HL-60 (cell line): ENCODE measurements around the gene PTCHD4.

Source experiments
- DNase-seq, 2 experiments: peaks; one replicate each; pipeline ENCODE4 v3.0.0-alpha.2; 2010 to 2020; ENCODE audit warnings: low read depth in 1 of 2, low spot score in 1 of 2
- H3K27ac ChIP-seq: fragments of 250-450 bp; sonication (Bioruptor Pico); replicated peaks from 2 replicates; pipeline ENCODE4 v1.5.1; 2020; ENCODE audit warnings: mild to moderate bottlenecking, moderate library complexity
- H3K27me3 ChIP-seq: fragments of 250-450 bp; sonication (Bioruptor Pico); 2 replicates; pipeline ENCODE4 v1.5.1; 2021; ENCODE audit warnings: mild to moderate bottlenecking, moderate library complexity; ENCODE audit not compliant: insufficient read depth, poor library complexity, severe bottlenecking
- H3K4me3 ChIP-seq: replicated peaks from 2 replicates; pipeline ENCODE4 v1.5.1; 2011; ENCODE audit warnings: mild to moderate bottlenecking, control low read depth, low read length; ENCODE audit not compliant: insufficient read depth
- GABPA ChIP-seq: IDR thresholded peaks from 2 replicates; pipeline ENCODE4 v1.6.1; 2012; ENCODE audit warnings: low read depth
- POLR2AphosphoS5 ChIP-seq: IDR thresholded peaks from 2 replicates; pipeline ENCODE4 v1.6.1; 2012; ENCODE audit warnings: low read depth
- SPI1 ChIP-seq: IDR thresholded peaks from 2 replicates; pipeline ENCODE4 v1.6.1; 2012; ENCODE audit warnings: low read depth, mild to moderate bottlenecking, borderline replicate concordance
- TF ChIP-seq, protein P1 (sequence below): IDR thresholded peaks from one replicate; pipeline ENCODE4 v1.5.1; 2011; ENCODE audit warnings: low read length, control low read depth, inconsistent platforms; ENCODE audit not compliant: insufficient read depth
- TF ChIP-seq, protein P2 (sequence below): IDR thresholded peaks from 2 replicates; pipeline ENCODE4 v1.6.1; 2012; ENCODE audit warnings: low read depth; ENCODE audit not compliant: insufficient replicate concordance

PTCHD4 gene

DNA sequence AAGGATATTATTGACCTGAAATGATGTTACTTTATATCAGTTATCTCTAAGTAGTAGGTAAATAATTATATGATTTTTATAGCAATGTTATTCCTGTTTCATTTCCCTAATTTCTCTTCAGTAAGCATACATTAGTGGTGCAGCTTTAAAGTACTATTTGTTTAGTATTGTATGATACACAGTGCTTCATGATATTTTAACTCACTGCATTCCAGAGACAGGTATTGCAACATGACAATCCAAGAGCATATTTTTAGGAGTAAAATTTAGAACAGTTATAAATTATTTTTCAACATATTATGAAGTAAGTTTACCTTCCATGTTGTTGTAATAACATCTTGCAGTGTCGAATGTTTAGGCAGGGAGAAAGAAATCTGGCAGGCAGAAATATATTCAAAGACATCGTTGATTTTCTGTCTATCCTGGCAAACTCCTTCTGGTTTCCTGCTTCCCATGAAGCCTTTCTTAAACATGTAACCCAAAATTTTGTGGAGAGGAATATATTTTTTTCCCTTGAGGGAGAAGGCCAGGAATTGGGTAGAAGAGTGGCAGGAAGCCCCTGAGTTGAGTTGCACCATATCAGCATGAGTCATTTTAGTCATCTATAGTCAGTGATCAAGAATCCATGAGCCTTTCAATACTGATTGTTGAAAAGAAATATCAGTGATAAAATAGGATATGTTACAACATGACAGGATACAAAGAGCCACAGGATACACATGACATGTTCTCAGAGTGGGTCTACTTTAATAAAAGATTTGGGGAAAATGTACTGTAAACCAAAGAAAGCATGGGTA, 29.0 kb upstream of the PTCHD4 start:
- no peaks in the 10 kb centered on the region for H3K27me3 ChIP-seq
- no peak for TF ChIP-seq GABPA
- TF ChIP-seq POLR2AphosphoS5: no peak
- TF ChIP-seq, protein P1, sequence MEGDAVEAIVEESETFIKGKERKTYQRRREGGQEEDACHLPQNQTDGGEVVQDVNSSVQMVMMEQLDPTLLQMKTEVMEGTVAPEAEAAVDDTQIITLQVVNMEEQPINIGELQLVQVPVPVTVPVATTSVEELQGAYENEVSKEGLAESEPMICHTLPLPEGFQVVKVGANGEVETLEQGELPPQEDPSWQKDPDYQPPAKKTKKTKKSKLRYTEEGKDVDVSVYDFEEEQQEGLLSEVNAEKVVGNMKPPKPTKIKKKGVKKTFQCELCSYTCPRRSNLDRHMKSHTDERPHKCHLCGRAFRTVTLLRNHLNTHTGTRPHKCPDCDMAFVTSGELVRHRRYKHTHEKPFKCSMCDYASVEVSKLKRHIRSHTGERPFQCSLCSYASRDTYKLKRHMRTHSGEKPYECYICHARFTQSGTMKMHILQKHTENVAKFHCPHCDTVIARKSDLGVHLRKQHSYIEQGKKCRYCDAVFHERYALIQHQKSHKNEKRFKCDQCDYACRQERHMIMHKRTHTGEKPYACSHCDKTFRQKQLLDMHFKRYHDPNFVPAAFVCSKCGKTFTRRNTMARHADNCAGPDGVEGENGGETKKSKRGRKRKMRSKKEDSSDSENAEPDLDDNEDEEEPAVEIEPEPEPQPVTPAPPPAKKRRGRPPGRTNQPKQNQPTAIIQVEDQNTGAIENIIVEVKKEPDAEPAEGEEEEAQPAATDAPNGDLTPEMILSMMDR: no peak
- no peak for TF ChIP-seq SPI1
- TF ChIP-seq, protein P2, sequence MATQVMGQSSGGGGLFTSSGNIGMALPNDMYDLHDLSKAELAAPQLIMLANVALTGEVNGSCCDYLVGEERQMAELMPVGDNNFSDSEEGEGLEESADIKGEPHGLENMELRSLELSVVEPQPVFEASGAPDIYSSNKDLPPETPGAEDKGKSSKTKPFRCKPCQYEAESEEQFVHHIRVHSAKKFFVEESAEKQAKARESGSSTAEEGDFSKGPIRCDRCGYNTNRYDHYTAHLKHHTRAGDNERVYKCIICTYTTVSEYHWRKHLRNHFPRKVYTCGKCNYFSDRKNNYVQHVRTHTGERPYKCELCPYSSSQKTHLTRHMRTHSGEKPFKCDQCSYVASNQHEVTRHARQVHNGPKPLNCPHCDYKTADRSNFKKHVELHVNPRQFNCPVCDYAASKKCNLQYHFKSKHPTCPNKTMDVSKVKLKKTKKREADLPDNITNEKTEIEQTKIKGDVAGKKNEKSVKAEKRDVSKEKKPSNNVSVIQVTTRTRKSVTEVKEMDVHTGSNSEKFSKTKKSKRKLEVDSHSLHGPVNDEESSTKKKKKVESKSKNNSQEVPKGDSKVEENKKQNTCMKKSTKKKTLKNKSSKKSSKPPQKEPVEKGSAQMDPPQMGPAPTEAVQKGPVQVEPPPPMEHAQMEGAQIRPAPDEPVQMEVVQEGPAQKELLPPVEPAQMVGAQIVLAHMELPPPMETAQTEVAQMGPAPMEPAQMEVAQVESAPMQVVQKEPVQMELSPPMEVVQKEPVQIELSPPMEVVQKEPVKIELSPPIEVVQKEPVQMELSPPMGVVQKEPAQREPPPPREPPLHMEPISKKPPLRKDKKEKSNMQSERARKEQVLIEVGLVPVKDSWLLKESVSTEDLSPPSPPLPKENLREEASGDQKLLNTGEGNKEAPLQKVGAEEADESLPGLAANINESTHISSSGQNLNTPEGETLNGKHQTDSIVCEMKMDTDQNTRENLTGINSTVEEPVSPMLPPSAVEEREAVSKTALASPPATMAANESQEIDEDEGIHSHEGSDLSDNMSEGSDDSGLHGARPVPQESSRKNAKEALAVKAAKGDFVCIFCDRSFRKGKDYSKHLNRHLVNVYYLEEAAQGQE: no peak
- no peak overlapping the region for H3K27ac ChIP-seq
- DNase-seq: no peak
- H3K4me3 ChIP-seq: no peak overlapping the region

DNA sequence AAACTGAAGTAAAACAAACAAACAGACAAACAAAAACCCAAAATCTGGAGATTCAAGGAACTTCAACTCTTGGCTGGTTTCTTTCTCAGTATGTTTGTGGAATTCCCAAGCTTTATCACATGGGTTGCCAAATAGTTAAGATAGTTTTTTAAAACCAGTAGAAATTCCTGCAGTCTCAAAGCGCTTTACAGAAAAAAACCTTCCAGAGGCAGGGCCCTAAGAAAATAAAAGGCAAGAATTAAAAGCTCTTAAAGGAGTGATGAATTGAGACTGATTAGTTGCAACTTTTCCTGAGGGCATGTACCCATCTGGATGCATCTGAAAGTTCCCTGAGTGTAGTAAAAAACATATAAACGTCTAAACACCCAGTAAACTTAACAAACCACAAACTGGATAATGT, 25.9 kb upstream of the PTCHD4 start:
- H3K27ac ChIP-seq: no peak overlapping the region
- H3K27me3 ChIP-seq: no peaks in the 10 kb centered on the region
- no peak for DNase-seq
- no peak overlapping the region for H3K4me3 ChIP-seq
- TF ChIP-seq GABPA (no peak), SPI1 (no peak), POLR2AphosphoS5 (no peak)
- TF ChIP-seq, protein P2: no peak
- TF ChIP-seq, protein P1: no peak

DNA sequence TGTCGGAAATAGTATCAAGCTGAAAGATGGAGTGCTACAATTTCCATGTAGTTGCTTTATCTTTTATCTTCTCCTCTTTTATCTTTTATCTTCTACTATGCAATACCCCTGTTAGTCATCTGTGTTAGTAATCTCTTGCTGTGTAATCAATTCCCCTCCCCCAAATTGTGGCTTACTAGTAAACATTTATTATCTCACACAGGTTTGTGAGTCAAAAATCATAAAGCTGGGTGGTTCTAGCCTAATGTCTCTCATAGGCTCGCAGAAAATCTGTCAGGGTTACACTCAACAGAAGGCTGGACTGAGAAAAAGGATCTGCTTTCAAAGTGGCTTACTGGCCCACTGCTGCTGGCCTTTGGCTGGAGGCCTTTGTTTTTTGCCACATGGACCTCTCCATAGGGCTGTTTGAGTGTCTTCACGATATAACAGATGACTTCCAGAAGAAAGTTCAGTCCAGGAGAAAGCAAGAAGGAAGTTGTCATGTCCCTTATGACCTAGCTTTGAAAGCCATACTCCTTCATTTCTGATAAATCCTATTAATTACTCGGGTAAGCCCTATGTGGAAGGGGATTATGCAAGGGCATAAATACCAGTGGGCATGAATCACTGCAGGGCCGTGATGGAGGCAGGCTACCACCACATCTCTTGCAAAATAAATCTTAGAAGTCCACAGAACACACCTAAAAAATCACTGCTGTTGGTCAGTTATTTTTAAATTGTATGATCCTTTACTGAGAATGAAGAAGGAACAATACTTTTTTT, 24.5 kb upstream of the PTCHD4 start:
- Histone ChIP-seq H3K27ac (no peak overlapping the region), H3K27me3 (no peaks in the 10 kb centered on the region), H3K4me3 (no peak overlapping the region)
- no peak for DNase-seq
- TF ChIP-seq, protein P2: no peak
- TF ChIP-seq GABPA (no peak), SPI1 (no peak), POLR2AphosphoS5 (no peak)
- TF ChIP-seq, protein P1: no peak
